Measurements from ENCODE around the gene CHRNA9.
"Not testable (repeated sequence)": the region's sequence is repeated elsewhere in the genome, so short reads cannot be mapped to it uniquely, and the experiment has no call there.

Gene CHRNA9

DNA sequence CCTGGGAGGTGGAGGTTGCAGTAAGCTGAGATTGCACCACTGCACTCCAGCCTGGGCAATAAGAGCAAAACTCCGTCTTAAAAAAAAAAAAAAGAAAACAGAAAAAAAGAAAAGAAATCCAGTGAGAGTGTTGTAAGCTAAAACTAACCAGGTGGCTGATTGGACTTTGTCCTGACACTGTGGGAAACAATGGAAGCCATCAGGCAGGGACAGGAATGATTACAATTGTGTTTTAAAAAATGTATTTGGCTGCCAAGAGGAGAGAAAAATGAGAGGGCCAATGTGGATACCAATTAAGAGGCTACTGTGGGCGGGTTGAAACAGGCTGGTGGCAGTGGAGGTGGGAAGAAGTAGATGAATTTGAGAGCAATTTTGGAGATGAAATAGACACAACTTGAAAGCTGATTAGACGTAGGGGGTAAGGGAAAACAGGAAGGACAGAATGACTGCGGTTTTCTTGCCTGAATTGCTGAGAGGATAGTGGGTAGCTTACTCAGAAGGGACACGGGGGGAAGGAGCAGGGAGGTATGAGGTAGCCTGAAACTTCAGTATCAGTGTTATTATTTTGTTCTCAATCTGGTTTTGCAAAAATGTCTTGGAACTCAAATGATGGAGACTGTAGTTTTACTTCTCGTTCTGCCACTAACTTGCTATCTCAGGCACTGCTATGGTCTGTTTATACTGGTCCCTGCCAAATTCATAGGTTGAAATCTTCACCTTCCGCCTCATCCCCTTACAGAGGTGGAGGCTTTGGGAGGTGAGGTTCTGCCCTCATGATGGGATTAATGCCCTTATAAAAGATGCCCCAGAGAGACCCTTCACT, 45.6 kb upstream of the CHRNA9 start:
- H3K9me2 ChIP-seq (replicated peaks; ENCODE audit: insufficient read depth, low read length): no peaks in the 10 kb centered on the region
- H3K27me3 ChIP-seq (replicated peaks; ENCODE audit: insufficient read depth, low read length): no peaks in the 10 kb centered on the region
- no peaks in the 10 kb centered on the region for H4K20me1 ChIP-seq (ENCODE audit: insufficient read depth, low read length)
- peak overlapping the region; percentile 27; the same call in 1 of the 2 replicates for H3K4me3 ChIP-seq (ENCODE audit: low read length)
- H3K9ac ChIP-seq (ENCODE audit: low read length): no peak overlapping the region
- no peak for TF ChIP-seq EZH2 (optimal IDR thresholded peaks at IDR 0.05; ENCODE audit: low read depth, low read length)
- TF ChIP-seq, protein P1, sequence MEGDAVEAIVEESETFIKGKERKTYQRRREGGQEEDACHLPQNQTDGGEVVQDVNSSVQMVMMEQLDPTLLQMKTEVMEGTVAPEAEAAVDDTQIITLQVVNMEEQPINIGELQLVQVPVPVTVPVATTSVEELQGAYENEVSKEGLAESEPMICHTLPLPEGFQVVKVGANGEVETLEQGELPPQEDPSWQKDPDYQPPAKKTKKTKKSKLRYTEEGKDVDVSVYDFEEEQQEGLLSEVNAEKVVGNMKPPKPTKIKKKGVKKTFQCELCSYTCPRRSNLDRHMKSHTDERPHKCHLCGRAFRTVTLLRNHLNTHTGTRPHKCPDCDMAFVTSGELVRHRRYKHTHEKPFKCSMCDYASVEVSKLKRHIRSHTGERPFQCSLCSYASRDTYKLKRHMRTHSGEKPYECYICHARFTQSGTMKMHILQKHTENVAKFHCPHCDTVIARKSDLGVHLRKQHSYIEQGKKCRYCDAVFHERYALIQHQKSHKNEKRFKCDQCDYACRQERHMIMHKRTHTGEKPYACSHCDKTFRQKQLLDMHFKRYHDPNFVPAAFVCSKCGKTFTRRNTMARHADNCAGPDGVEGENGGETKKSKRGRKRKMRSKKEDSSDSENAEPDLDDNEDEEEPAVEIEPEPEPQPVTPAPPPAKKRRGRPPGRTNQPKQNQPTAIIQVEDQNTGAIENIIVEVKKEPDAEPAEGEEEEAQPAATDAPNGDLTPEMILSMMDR (IDR thresholded peaks at IDR 0.05; ENCODE audit: low read length): no peak
- no peak for TF ChIP-seq EZH2phosphoT487 (IDR thresholded peaks at IDR 0.05; ENCODE audit: low read length)
- no peaks in the 10 kb centered on the region for H3K9me3 ChIP-seq (replicated peaks; ENCODE audit: insufficient read depth, low read length)
- peaks cover 4% of the 10 kb centered on the region; the same call in 1 of the 2 replicates for H3F3A ChIP-seq (ENCODE audit: insufficient read depth, low read length)
- H3K79me2 ChIP-seq (ENCODE audit: low read length): no peaks in the 10 kb centered on the region
- DNase-seq: no peak
- H3K4me2 ChIP-seq (ENCODE audit: low read depth, low read length): peak overlapping the region; percentile 64
- H3K36me3 ChIP-seq (replicated peaks; ENCODE audit: insufficient read depth, low read length): no peaks in the 10 kb centered on the region
- peaks cover 19% of the 10 kb centered on the region for H3K4me1 ChIP-seq (ENCODE audit: low read length)
- peak overlapping the region; percentile 11; the same call in 1 of the 2 replicates for H3K27ac ChIP-seq (ENCODE audit: low read length)
- peak overlapping the region; percentile 78 for H2AFZ ChIP-seq (ENCODE audit: low read length)

DNA sequence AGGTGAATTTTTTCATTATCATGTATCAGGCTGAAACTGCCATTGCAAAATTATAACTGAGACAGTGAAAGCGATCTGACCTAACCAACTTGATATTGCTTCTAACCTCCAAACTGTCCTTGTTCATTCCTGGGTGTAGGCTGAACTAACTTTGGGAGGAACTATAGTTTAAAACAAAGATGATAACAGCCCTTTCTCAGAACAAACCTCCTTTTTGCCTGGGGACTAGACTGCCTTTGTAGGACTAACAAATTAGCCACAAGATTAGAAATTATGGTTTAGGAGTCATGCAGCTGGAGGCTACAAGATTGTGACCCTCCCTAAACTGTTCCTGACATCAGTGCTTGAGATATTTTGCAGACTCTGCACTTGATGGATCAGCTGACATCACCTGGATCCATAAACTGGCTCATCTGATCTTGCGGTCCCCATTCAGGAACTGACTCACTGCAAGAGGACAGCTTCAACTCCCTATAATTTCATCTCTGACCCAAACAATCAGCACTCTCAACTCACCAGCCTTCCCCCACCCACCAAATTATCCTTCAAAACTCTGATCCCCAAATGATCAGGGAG, 44.4 kb upstream of the CHRNA9 start:
- H3K36me3 ChIP-seq (replicated peaks; ENCODE audit: insufficient read depth, low read length); H3F3A ChIP-seq (ENCODE audit: insufficient read depth, low read length); H3K9ac ChIP-seq (ENCODE audit: low read length); H3K27me3 ChIP-seq (replicated peaks; ENCODE audit: insufficient read depth, low read length); H3K27ac ChIP-seq (ENCODE audit: low read length); H3K79me2 ChIP-seq (ENCODE audit: low read length); H3K4me2 ChIP-seq (ENCODE audit: low read depth, low read length); DNase-seq; H3K9me2 ChIP-seq (replicated peaks; ENCODE audit: insufficient read depth, low read length); H3K9me3 ChIP-seq (replicated peaks; ENCODE audit: insufficient read depth, low read length); H2AFZ ChIP-seq (ENCODE audit: low read length); H4K20me1 ChIP-seq (ENCODE audit: insufficient read depth, low read length); H3K4me3 ChIP-seq (ENCODE audit: low read length): not testable (repeated sequence)
- H3K4me1 ChIP-seq (ENCODE audit: low read length): peaks cover 19% of the 10 kb centered on the region

DNA sequence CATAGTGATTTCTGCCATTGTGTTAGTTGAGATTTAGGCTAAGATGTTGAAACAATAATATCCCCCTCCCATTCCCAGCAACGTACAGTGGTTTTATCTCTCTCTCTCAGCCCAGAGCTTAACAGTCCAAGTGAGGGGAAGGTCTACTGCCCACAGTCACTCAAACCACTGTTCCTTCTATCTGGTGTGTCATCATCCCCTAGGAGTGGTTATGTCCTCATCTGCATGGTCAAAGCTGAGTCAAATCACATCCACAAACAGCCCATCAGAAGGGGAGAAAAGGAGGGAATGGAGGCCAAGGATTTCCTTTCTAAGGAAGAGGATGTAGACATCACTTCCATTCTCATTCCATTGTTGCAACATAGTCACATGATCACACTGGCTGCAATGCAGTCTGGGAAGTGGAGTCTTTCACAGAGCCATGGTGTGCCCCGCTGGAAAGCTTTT, 42.8 kb upstream of the CHRNA9 start:
- H3K4me1 ChIP-seq (ENCODE audit: low read length): peaks cover 19% of the 10 kb centered on the region
- TF ChIP-seq EZH2phosphoT487 (IDR thresholded peaks at IDR 0.05; ENCODE audit: low read length) (no peak), EZH2 (optimal IDR thresholded peaks at IDR 0.05; ENCODE audit: low read depth, low read length) (no peak)
- TF ChIP-seq, protein P1 (IDR thresholded peaks at IDR 0.05; ENCODE audit: low read length): no peak
- no peak overlapping the region for H3K4me3 ChIP-seq (ENCODE audit: low read length)
- H3K36me3 ChIP-seq (replicated peaks; ENCODE audit: insufficient read depth, low read length): no peaks in the 10 kb centered on the region
- no peak overlapping the region for H2AFZ ChIP-seq (ENCODE audit: low read length)
- no peaks in the 10 kb centered on the region for H4K20me1 ChIP-seq (ENCODE audit: insufficient read depth, low read length)
- DNase-seq: no peak
- no peaks in the 10 kb centered on the region for H3K9me2 ChIP-seq (replicated peaks; ENCODE audit: insufficient read depth, low read length)
- H3K9me3 ChIP-seq (replicated peaks; ENCODE audit: insufficient read depth, low read length): no peaks in the 10 kb centered on the region
- no peak overlapping the region for H3K4me2 ChIP-seq (ENCODE audit: low read depth, low read length)
- H3F3A ChIP-seq (ENCODE audit: insufficient read depth, low read length): peaks cover 4% of the 10 kb centered on the region; the same call in 1 of the 2 replicates
- H3K27ac ChIP-seq (ENCODE audit: low read length): no peak overlapping the region
- no peaks in the 10 kb centered on the region for H3K79me2 ChIP-seq (ENCODE audit: low read length)
- H3K27me3 ChIP-seq (replicated peaks; ENCODE audit: insufficient read depth, low read length): no peaks in the 10 kb centered on the region
- H3K9ac ChIP-seq (ENCODE audit: low read length): no peak overlapping the region

DNA sequence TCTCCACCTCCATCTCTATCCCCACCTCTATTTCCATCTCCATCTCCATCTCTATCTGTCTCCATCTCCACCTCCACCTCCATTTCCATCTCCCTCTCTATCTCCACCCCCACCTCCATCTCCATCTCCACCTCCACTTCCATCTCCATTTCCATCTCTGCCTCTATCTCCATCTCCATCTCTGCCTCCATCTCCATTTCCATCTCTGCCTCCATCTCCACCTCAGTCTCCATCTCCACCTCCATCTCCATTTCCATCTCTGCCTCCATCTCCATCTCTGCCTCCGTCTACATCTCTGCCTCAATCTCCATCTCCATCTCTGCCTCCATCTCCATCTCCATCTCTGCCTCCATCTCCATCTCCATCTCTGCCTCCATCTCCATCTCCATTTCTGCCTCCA, 40.8 kb upstream of the CHRNA9 start:
- DNase-seq: no peak
- no peaks in the 10 kb centered on the region for H3K79me2 ChIP-seq (ENCODE audit: low read length)
- H3K4me1 ChIP-seq (ENCODE audit: low read length): peaks cover 22% of the 10 kb centered on the region
- H3K4me3 ChIP-seq (ENCODE audit: low read length): no peak overlapping the region
- no peak overlapping the region for H3K27ac ChIP-seq (ENCODE audit: low read length)
- no peak overlapping the region for H3K4me2 ChIP-seq (ENCODE audit: low read depth, low read length)
- H3K9ac ChIP-seq (ENCODE audit: low read length): no peak overlapping the region
- no peaks in the 10 kb centered on the region for H3K36me3 ChIP-seq (replicated peaks; ENCODE audit: insufficient read depth, low read length)
- H3K9me2 ChIP-seq (replicated peaks; ENCODE audit: insufficient read depth, low read length): no peaks in the 10 kb centered on the region
- H2AFZ ChIP-seq (ENCODE audit: low read length): no peak overlapping the region
- no peak for TF ChIP-seq EZH2 (optimal IDR thresholded peaks at IDR 0.05; ENCODE audit: low read depth, low read length)
- TF ChIP-seq, protein P1 (IDR thresholded peaks at IDR 0.05; ENCODE audit: low read length): no peak
- no peaks in the 10 kb centered on the region for H3K9me3 ChIP-seq (replicated peaks; ENCODE audit: insufficient read depth, low read length)
- H3K27me3 ChIP-seq (replicated peaks; ENCODE audit: insufficient read depth, low read length): no peaks in the 10 kb centered on the region
- peaks cover 4% of the 10 kb centered on the region; the same call in 1 of the 2 replicates for H3F3A ChIP-seq (ENCODE audit: insufficient read depth, low read length)
- no peaks in the 10 kb centered on the region for H4K20me1 ChIP-seq (ENCODE audit: insufficient read depth, low read length)

DNA sequence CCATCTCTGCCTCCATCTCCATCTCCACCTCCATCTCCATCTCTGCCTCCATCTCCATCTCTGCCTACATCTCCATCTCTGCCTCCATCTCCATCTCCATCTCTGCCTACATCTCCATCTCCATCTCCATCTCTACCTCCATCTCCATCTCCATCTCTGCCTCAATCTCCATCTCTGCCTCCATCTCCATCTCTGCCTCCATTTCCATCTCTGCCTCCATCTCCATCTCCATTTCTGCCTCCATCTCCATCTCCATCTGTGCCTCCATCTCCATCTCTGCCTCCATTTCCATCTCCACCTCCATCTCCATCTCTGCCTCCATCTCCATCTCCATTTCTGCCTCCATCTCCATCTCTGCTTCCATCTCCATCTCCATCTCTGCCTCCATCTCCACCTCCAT, 40.1 kb upstream of the CHRNA9 start:
- H3K4me2 ChIP-seq (ENCODE audit: low read depth, low read length); H3K27me3 ChIP-seq (replicated peaks; ENCODE audit: insufficient read depth, low read length); H2AFZ ChIP-seq (ENCODE audit: low read length); H3K9ac ChIP-seq (ENCODE audit: low read length); H4K20me1 ChIP-seq (ENCODE audit: insufficient read depth, low read length); H3K9me2 ChIP-seq (replicated peaks; ENCODE audit: insufficient read depth, low read length); H3K4me3 ChIP-seq (ENCODE audit: low read length); H3K27ac ChIP-seq (ENCODE audit: low read length); H3K79me2 ChIP-seq (ENCODE audit: low read length); DNase-seq; H3K9me3 ChIP-seq (replicated peaks; ENCODE audit: insufficient read depth, low read length); H3F3A ChIP-seq (ENCODE audit: insufficient read depth, low read length); H3K36me3 ChIP-seq (replicated peaks; ENCODE audit: insufficient read depth, low read length): not testable (repeated sequence)
- H3K4me1 ChIP-seq (ENCODE audit: low read length): peaks cover 20% of the 10 kb centered on the region

Data from MM.1S (cell line).